Kidney tubule cell (primary cell): ENCODE data around the gene MAGI3.
A peak's percentile ranks its signal among the peaks of the same experiment; 100 is the strongest.

ENCODE experiments used
- DNase-seq: peaks from one replicate; pipeline ENCODE4 v3.0.0-alpha.2; 2018; ENCODE audit warnings: low spot score

Gene MAGI3

GRCh38 chr1:113659556-113659955, 269.2 kb downstream of the MAGI3 start:
- no peak for DNase-seq

GRCh38 chr1:113660088-113660487, 269.8 kb downstream of the MAGI3 start:
- DNase-seq: no peak

GRCh38 chr1:113662101-113662500, 271.8 kb downstream of the MAGI3 start:
- DNase-seq: no peak

- DNase-seq: no peak
Measured at GRCh38 chr1:113663165-113663951, 273.0 kb downstream of the MAGI3 start.

- no peak for DNase-seq
Measured at GRCh38 chr1:113665071-113665470, 274.8 kb downstream of the MAGI3 start.

- DNase-seq: no peak
Measured at GRCh38 chr1:113666126-113666525, 275.8 kb downstream of the MAGI3 start.

- no peak for DNase-seq
Measured at GRCh38 chr1:113669988-113670387, 279.7 kb downstream of the MAGI3 start.

GRCh38 chr1:113670650-113671049, 280.3 kb downstream of the MAGI3 start:
- DNase-seq: no peak

GRCh38 chr1:113672491-113672890, 282.2 kb downstream of the MAGI3 start:
- no peak for DNase-seq

- DNase-seq: peak; percentile 19
Measured at GRCh38 chr1:113674591-113674990, 284.3 kb downstream of the MAGI3 start.

- peak; percentile 17 for DNase-seq
Measured at GRCh38 chr1:113675302-113675701, 285.0 kb downstream of the MAGI3 start.

- DNase-seq: no peak
Measured at GRCh38 chr1:113676524-113676923, 286.2 kb downstream of the MAGI3 start.

- DNase-seq: peak; percentile 85
Measured at GRCh38 chr1:113677250-113678158, 287.2 kb downstream of the MAGI3 start.

GRCh38 chr1:113678159-113678469, 287.8 kb downstream of the MAGI3 start:
- no peak for DNase-seq

- DNase-seq: no peak
Measured at GRCh38 chr1:113681596-113682337, 291.5 kb downstream of the MAGI3 start.

- no peak for DNase-seq
Measured at GRCh38 chr1:113683384-113684152, 293.3 kb downstream of the MAGI3 start.

GRCh38 chr1:113684153-113684541, 293.8 kb downstream of the MAGI3 start:
- DNase-seq: no peak

- DNase-seq: no peak
Measured at GRCh38 chr1:113686891-113687618, 296.7 kb downstream of the MAGI3 start.

GRCh38 chr1:113691184-113691583, 300.9 kb downstream of the MAGI3 start:
- no peak for DNase-seq

GRCh38 chr1:113692342-113692741, 302.0 kb downstream of the MAGI3 start:
- DNase-seq: no peak

GRCh38 chr1:113692824-113693431, 302.6 kb downstream of the MAGI3 start:
- DNase-seq: no peak
